Measurements from ENCODE around the gene FUT6. TPM values are rescaled to one million over a fixed set of nuclear protein-coding genes. Genes with fewer than 3 reads are reported as not detected.

Gene FUT6
- polyA plus RNA-seq, 2 donors = 77.6 to 96.5 TPM

- 26 to 32% methylated on average over 29 to 30 of the region's 30 CpGs for WGBS, 2 donors
- no peak overlapping the region for H3K4me3 ChIP-seq (ENCODE audit: low read depth in 1 of 2, low read length in 2 of 2)
Measured at GRCh38 chr19:5822181-5822844, 17.2 kb downstream of the FUT6 start.

GRCh38 chr19:5821521-5822180 lies 17.9 kb downstream of the FUT6 start:
- H3K4me1 ChIP-seq (ENCODE audit: control insufficient read depth in 2 of 2, insufficient read depth in 2 of 2, low read length in 1 of 2) = peaks cover 0 to 4% of the 10 kb centered on the region in 2 donors
- WGBS, 2 donors = 45 to 48% methylated on average over 8 of the region's 8 CpGs

More at GRCh38 chr19:5822181-5822844, 17.2 kb downstream of the FUT6 start:
- H3K9me3 ChIP-seq (ENCODE audit: control insufficient read depth in 2 of 2, insufficient read depth in 1 of 2, low read depth in 1 of 2, low read length in 1 of 2) = peaks cover 0 to 3% of the 10 kb centered on the region in 2 donors
- H3K36me3 ChIP-seq (ENCODE audit: control insufficient read depth in 2 of 2, insufficient read depth in 2 of 2, low read length in 1 of 2) = peaks cover 0 to 4% of the 10 kb centered on the region in 2 donors
- H3K27me3 ChIP-seq (ENCODE audit: control insufficient read depth in 1 of 2, insufficient read depth in 2 of 2, low read length in 2 of 2) = no peaks in the 10 kb centered on the region
- H3K27ac ChIP-seq (ENCODE audit: low read depth in 2 of 2, low read length in 1 of 2) = no peak overlapping the region
- H3K4me1 ChIP-seq (ENCODE audit: control insufficient read depth in 2 of 2, insufficient read depth in 2 of 2, low read length in 1 of 2) = peaks cover 0 to 4% of the 10 kb centered on the region in 2 donors

GRCh38 chr19:5820785-5821184 lies 18.7 kb downstream of the FUT6 start:
- Histone ChIP-seq H3K4me1 (ENCODE audit: control insufficient read depth in 2 of 2, insufficient read depth in 2 of 2, low read length in 1 of 2) (peaks cover 0 to 4% of the 10 kb centered on the region in 2 donors), H3K27ac (ENCODE audit: low read depth in 2 of 2, low read length in 1 of 2) (no peak overlapping the region), H3K9me3 (ENCODE audit: control insufficient read depth in 2 of 2, insufficient read depth in 1 of 2, low read depth in 1 of 2, low read length in 1 of 2) (peaks cover 0 to 3% of the 10 kb centered on the region in 2 donors), H3K4me3 (ENCODE audit: low read depth in 1 of 2, low read length in 2 of 2) (no peak overlapping the region), H3K36me3 (ENCODE audit: control insufficient read depth in 2 of 2, insufficient read depth in 2 of 2, low read length in 1 of 2) (peaks cover 0 to 4% of the 10 kb centered on the region in 2 donors), H3K27me3 (ENCODE audit: control insufficient read depth in 1 of 2, insufficient read depth in 2 of 2, low read length in 2 of 2) (no peaks in the 10 kb centered on the region)
- 52 to 55% methylated on average over 6 of the region's 6 CpGs for WGBS, 2 donors

More at GRCh38 chr19:5821521-5822180, 17.9 kb downstream of the FUT6 start:
- peaks cover 0 to 4% of the 10 kb centered on the region in 2 donors for H3K36me3 ChIP-seq (ENCODE audit: control insufficient read depth in 2 of 2, insufficient read depth in 2 of 2, low read length in 1 of 2)
- no peak overlapping the region for H3K4me3 ChIP-seq (ENCODE audit: low read depth in 1 of 2, low read length in 2 of 2)
- peaks cover 0 to 3% of the 10 kb centered on the region in 2 donors for H3K9me3 ChIP-seq (ENCODE audit: control insufficient read depth in 2 of 2, insufficient read depth in 1 of 2, low read depth in 1 of 2, low read length in 1 of 2)
- no peaks in the 10 kb centered on the region for H3K27me3 ChIP-seq (ENCODE audit: control insufficient read depth in 1 of 2, insufficient read depth in 2 of 2, low read length in 2 of 2)
- no peak overlapping the region for H3K27ac ChIP-seq (ENCODE audit: low read depth in 2 of 2, low read length in 1 of 2)

- H3K9me3 ChIP-seq (ENCODE audit: control insufficient read depth in 2 of 2, insufficient read depth in 1 of 2, low read depth in 1 of 2, low read length in 1 of 2) = peaks cover 0 to 3% of the 10 kb centered on the region in 2 donors
- H3K27me3 ChIP-seq (ENCODE audit: control insufficient read depth in 1 of 2, insufficient read depth in 2 of 2, low read length in 2 of 2) = no peaks in the 10 kb centered on the region
- H3K27ac ChIP-seq (ENCODE audit: low read depth in 2 of 2, low read length in 1 of 2) = no peak overlapping the region
- H3K4me3 ChIP-seq (ENCODE audit: low read depth in 1 of 2, low read length in 2 of 2) = no peak overlapping the region
- peaks cover 0 to 4% of the 10 kb centered on the region in 2 donors for H3K4me1 ChIP-seq (ENCODE audit: control insufficient read depth in 2 of 2, insufficient read depth in 2 of 2, low read length in 1 of 2)
- no peaks in the 10 kb centered on the region for H3K36me3 ChIP-seq (ENCODE audit: control insufficient read depth in 2 of 2, insufficient read depth in 2 of 2, low read length in 1 of 2)
- WGBS, 2 donors = 51 to 60% methylated on average over 5 to 10 of the region's 10 CpGs
Measured at GRCh38 chr19:5818594-5818993, 20.9 kb downstream of the FUT6 start.

- Histone ChIP-seq H3K27ac (ENCODE audit: low read depth in 2 of 2, low read length in 1 of 2) (no peak overlapping the region), H3K9me3 (ENCODE audit: control insufficient read depth in 2 of 2, insufficient read depth in 1 of 2, low read depth in 1 of 2, low read length in 1 of 2) (peaks cover 0 to 3% of the 10 kb centered on the region in 2 donors), H3K27me3 (ENCODE audit: control insufficient read depth in 1 of 2, insufficient read depth in 2 of 2, low read length in 2 of 2) (no peaks in the 10 kb centered on the region), H3K36me3 (ENCODE audit: control insufficient read depth in 2 of 2, insufficient read depth in 2 of 2, low read length in 1 of 2) (no peaks in the 10 kb centered on the region), H3K4me1 (ENCODE audit: control insufficient read depth in 2 of 2, insufficient read depth in 2 of 2, low read length in 1 of 2) (peaks cover 0 to under 1% of the 10 kb centered on the region in 2 donors), H3K4me3 (ENCODE audit: low read depth in 1 of 2, low read length in 2 of 2) (no peak overlapping the region)
- WGBS, 2 donors = 90 to 93% methylated on average over 2 of the region's 2 CpGs
Measured at GRCh38 chr19:5817218-5817617, 22.3 kb downstream of the FUT6 start.

- no peaks in the 10 kb centered on the region for H3K36me3 ChIP-seq (ENCODE audit: control insufficient read depth in 2 of 2, insufficient read depth in 2 of 2, low read length in 1 of 2)
- H3K27ac ChIP-seq (ENCODE audit: low read depth in 2 of 2, low read length in 1 of 2) = peak overlapping the region in 1 of 2 donors; percentile 57
- H3K4me3 ChIP-seq (ENCODE audit: low read depth in 1 of 2, low read length in 2 of 2) = no peak overlapping the region
- no peaks in the 10 kb centered on the region for H3K27me3 ChIP-seq (ENCODE audit: control insufficient read depth in 1 of 2, insufficient read depth in 2 of 2, low read length in 2 of 2)
- 50 to 67% methylated on average over 11 of the region's 11 CpGs for WGBS, 2 donors
- no peaks in the 10 kb centered on the region for H3K4me1 ChIP-seq (ENCODE audit: control insufficient read depth in 2 of 2, insufficient read depth in 2 of 2, low read length in 1 of 2)
- H3K9me3 ChIP-seq (ENCODE audit: control insufficient read depth in 2 of 2, insufficient read depth in 1 of 2, low read depth in 1 of 2, low read length in 1 of 2) = peaks cover 0 to 3% of the 10 kb centered on the region in 2 donors
Measured at GRCh38 chr19:5814852-5815246, 24.7 kb downstream of the FUT6 start.

- Histone ChIP-seq H3K9me3 (ENCODE audit: control insufficient read depth in 2 of 2, insufficient read depth in 1 of 2, low read depth in 1 of 2, low read length in 1 of 2) (peaks cover 0 to 3% of the 10 kb centered on the region in 2 donors), H3K27me3 (ENCODE audit: control insufficient read depth in 1 of 2, insufficient read depth in 2 of 2, low read length in 2 of 2) (no peaks in the 10 kb centered on the region), H3K27ac (ENCODE audit: low read depth in 2 of 2, low read length in 1 of 2) (no peak overlapping the region), H3K4me3 (ENCODE audit: low read depth in 1 of 2, low read length in 2 of 2) (no peak overlapping the region), H3K4me1 (ENCODE audit: control insufficient read depth in 2 of 2, insufficient read depth in 2 of 2, low read length in 1 of 2) (no peaks in the 10 kb centered on the region), H3K36me3 (ENCODE audit: control insufficient read depth in 2 of 2, insufficient read depth in 2 of 2, low read length in 1 of 2) (no peaks in the 10 kb centered on the region)
- WGBS, 2 donors = 64 to 67% methylated on average over 9 of the region's 9 CpGs
Measured at GRCh38 chr19:5814123-5814851, 25.2 kb downstream of the FUT6 start.

- Histone ChIP-seq H3K4me3 (ENCODE audit: low read depth in 1 of 2, low read length in 2 of 2) (no peak overlapping the region), H3K4me1 (ENCODE audit: control insufficient read depth in 2 of 2, insufficient read depth in 2 of 2, low read length in 1 of 2) (no peaks in the 10 kb centered on the region), H3K27me3 (ENCODE audit: control insufficient read depth in 1 of 2, insufficient read depth in 2 of 2, low read length in 2 of 2) (no peaks in the 10 kb centered on the region), H3K9me3 (ENCODE audit: control insufficient read depth in 2 of 2, insufficient read depth in 1 of 2, low read depth in 1 of 2, low read length in 1 of 2) (no peaks in the 10 kb centered on the region), H3K27ac (ENCODE audit: low read depth in 2 of 2, low read length in 1 of 2) (no peak overlapping the region), H3K36me3 (ENCODE audit: control insufficient read depth in 2 of 2, insufficient read depth in 2 of 2, low read length in 1 of 2) (no peaks in the 10 kb centered on the region)
- 91 to 92% methylated on average over 4 of the region's 4 CpGs for WGBS, 2 donors
Measured at GRCh38 chr19:5811117-5811516, 28.4 kb downstream of the FUT6 start.

GRCh38 chr19:5809469-5809868 lies 30.0 kb downstream of the FUT6 start:
- Histone ChIP-seq H3K27ac (ENCODE audit: low read depth in 2 of 2, low read length in 1 of 2) (no peak overlapping the region), H3K4me1 (ENCODE audit: control insufficient read depth in 2 of 2, insufficient read depth in 2 of 2, low read length in 1 of 2) (no peaks in the 10 kb centered on the region), H3K27me3 (ENCODE audit: control insufficient read depth in 1 of 2, insufficient read depth in 2 of 2, low read length in 2 of 2) (no peaks in the 10 kb centered on the region), H3K9me3 (ENCODE audit: control insufficient read depth in 2 of 2, insufficient read depth in 1 of 2, low read depth in 1 of 2, low read length in 1 of 2) (no peaks in the 10 kb centered on the region), H3K4me3 (ENCODE audit: low read depth in 1 of 2, low read length in 2 of 2) (no peak overlapping the region), H3K36me3 (ENCODE audit: control insufficient read depth in 2 of 2, insufficient read depth in 2 of 2, low read length in 1 of 2) (no peaks in the 10 kb centered on the region)
- WGBS, 2 donors = 69 to 73% methylated on average over 10 of the region's 10 CpGs
